Left ventricle myocardium inferior (tissue), 1 donor: ENCODE results near the gene TIMM21. TPM values are rescaled to one million over a fixed set of nuclear protein-coding genes. Genes with fewer than 3 reads are reported as not detected.

Source experiments
- DNase-seq: peaks from one replicate; pipeline ENCODE4 v3.0.0-alpha.2; 2020
- H3K27ac ChIP-seq: fragments of 200-600 bp; replicated peaks from 2 replicates; pipeline ENCODE4 v1.8.0; 2021
- H3K27me3 ChIP-seq: fragments of 200-600 bp; 2 replicates; pipeline ENCODE4 v1.8.0; 2021; ENCODE audit warnings: low read depth
- H3K36me3 ChIP-seq: fragments of 200-600 bp; 2 replicates; pipeline ENCODE4 v1.8.0; 2021
- H3K4me1 ChIP-seq: fragments of 200-600 bp; 2 replicates; pipeline ENCODE4 v1.8.0; 2021
- H3K4me3 ChIP-seq: fragments of 200-600 bp; 2 replicates; pipeline ENCODE4 v1.8.0; 2021; ENCODE audit warnings: mild to moderate bottlenecking, moderate library complexity
- H3K9me3 ChIP-seq: fragments of 200-600 bp; replicated peaks from 2 replicates; pipeline ENCODE4 v1.8.0; 2021
- intact Hi-C: fragments of 100-400 bp; cut with micrococcal nuclease; formaldehyde crosslinking; loops from one replicate; pipeline ENCODE4 v1.11.0; 2022
- total RNA-seq: library from RNA; stranded (reverse); fragmentation: NEBNext Ultra II Directional; extraction: Animal tissue kit (Norgen Biotek cat#: 25700); gene quantifications from one replicate; pipeline ENCODE4 v1.2.1, GENCODE V29; 2021
- TF ChIP-seq, protein P1 (sequence below): fragments of 200-600 bp; IDR thresholded peaks from 2 replicates; pipeline ENCODE4 v1.8.0; 2021; ENCODE audit warnings: antibody characterized with exemption, mild to moderate bottlenecking, borderline replicate concordance
- donor health status: DM: no; HTN: yes; CAD: no; lungs with severe emphysema.

TIMM21 gene
- total RNA-seq, 1 donor from 2014 or later: 172 TPM

DNA sequence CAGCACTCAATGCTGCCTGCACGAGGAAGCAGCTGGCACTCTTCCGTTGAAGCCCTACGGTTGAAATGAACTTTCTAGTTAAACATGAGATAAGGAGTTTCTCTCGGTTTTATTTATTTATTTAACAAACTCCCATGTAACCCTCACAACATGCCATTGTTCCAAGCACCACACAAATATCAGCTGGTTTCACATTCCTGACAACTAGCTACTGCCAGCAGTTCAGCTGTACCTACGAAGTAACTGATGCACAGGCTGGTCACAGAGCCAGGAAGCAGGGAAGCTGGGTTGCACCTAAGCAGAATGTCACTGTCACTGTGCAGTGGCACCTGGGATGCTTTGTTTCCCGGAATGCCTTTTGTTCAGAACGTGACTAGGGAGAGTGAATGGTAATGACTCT, 18.1 kb downstream of the TIMM21 start:
- TF ChIP-seq, protein P1, sequence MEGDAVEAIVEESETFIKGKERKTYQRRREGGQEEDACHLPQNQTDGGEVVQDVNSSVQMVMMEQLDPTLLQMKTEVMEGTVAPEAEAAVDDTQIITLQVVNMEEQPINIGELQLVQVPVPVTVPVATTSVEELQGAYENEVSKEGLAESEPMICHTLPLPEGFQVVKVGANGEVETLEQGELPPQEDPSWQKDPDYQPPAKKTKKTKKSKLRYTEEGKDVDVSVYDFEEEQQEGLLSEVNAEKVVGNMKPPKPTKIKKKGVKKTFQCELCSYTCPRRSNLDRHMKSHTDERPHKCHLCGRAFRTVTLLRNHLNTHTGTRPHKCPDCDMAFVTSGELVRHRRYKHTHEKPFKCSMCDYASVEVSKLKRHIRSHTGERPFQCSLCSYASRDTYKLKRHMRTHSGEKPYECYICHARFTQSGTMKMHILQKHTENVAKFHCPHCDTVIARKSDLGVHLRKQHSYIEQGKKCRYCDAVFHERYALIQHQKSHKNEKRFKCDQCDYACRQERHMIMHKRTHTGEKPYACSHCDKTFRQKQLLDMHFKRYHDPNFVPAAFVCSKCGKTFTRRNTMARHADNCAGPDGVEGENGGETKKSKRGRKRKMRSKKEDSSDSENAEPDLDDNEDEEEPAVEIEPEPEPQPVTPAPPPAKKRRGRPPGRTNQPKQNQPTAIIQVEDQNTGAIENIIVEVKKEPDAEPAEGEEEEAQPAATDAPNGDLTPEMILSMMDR: no peak
- H3K9me3 ChIP-seq: no peaks in the 10 kb centered on the region
- no peak overlapping the region for H3K27ac ChIP-seq
- peaks cover 16% of the 10 kb centered on the region for H3K27me3 ChIP-seq
- no peak for DNase-seq
- no peak overlapping the region for H3K4me3 ChIP-seq
- no peaks in the 10 kb centered on the region for H3K4me1 ChIP-seq
- H3K36me3 ChIP-seq: peaks cover 10% of the 10 kb centered on the region
- intact Hi-C loops: no loop called here

DNA sequence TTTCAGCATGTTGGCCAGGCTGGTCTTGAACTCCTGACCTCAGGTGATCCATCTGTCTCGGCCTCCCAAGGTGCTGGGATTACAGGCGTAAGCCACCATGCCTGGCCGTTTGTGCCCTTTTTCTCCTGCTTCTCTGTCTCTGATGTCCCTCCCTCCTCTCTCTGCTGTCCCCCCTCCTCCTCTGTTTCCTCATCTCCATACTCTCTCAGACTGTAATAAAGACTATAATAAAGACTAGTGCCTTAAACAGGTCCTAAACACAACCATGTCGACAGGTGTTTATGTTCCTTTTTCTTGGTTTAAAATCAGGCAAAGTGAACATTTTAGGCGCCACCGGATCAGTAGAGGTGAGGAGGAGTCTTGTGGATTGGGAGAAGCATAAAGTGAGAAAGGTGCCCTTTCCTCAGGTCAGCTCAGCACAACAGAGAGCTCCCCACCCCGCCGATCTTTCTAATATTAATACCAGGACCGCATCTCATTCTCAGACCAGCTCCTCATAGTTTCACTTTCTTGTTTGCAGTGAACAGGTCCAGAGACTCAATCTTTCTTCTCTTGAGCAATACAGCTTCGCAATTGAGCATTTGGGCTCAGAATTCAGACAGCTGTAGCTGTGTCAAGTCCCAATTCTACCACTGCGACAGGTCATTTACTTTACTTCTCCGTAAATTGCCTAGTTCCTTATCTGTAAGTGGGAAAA, 23.7 kb downstream of the TIMM21 start:
- intact Hi-C loops: no loop called here
- H3K4me3 ChIP-seq: no peak overlapping the region

DNA sequence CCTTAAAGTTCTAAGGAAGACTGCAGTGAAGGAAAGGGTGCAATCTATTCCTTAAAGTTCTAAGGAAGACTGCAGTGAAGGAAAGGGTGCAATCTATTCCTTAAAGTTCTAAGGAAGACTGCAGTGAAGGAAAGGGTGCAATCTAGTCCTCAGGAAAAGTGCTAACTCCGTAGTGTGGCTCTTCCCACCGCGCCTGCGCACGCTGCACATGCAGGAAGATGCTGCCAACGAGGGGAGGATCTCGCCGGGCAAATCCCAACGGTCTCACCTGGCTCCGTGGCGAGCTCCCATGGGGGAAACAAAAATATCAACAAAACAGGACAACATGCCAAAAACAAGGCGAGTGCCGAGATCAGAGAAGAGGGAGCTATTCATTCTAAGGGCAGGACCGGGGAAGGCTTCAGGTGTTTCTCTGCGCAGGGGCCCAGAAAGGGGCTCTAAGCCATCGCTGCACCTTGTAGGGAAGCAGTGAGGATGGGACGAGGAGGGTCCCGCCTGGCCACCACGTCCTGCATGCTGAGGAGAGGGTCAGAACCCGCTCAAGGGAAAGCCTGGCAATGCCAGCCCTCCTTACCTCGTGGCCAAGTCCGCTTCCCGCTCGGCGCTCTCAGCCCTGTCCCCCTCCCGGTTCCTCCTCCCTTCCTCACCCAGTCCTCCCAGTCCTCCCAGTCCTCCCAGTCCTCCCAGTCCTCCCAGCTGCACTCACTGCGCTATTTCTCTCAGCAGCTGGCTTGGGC, 24.5 kb downstream of the TIMM21 start:
- TF ChIP-seq, protein P1: no peak
- no peak overlapping the region for H3K4me3 ChIP-seq
- peaks cover 55% of the 10 kb centered on the region for H3K27me3 ChIP-seq
- DNase-seq: no peak
- H3K9me3 ChIP-seq: no peaks in the 10 kb centered on the region
- no peaks in the 10 kb centered on the region for H3K36me3 ChIP-seq
- intact Hi-C loops: no loop called here
- no peak overlapping the region for H3K27ac ChIP-seq
- no peaks in the 10 kb centered on the region for H3K4me1 ChIP-seq

More for the DNA sequence above, 23.7 kb downstream of the TIMM21 start:
- TF ChIP-seq, protein P1: no peak
- no peak for DNase-seq
- no peak overlapping the region for H3K27ac ChIP-seq
- H3K36me3 ChIP-seq: no peaks in the 10 kb centered on the region
- H3K9me3 ChIP-seq: no peaks in the 10 kb centered on the region
- peaks cover 53% of the 10 kb centered on the region for H3K27me3 ChIP-seq
- no peaks in the 10 kb centered on the region for H3K4me1 ChIP-seq

DNA sequence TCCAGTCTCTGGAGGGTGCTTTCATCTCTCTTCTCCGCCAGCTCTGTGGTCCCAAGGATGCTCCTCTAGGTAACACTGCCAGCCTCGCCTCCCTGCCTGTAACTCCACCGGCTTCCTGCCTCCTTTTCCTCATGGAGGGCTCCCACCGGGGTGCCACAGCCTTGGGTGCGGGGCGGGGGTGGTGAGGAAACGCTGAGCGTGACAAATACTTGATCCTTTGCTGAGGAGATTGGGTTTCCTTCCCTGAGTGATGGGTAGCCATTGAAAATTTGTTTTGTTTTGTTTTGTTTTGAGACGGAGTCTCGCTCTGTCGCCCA, 25.1 kb downstream of the TIMM21 start:
- no peaks in the 10 kb centered on the region for H3K4me1 ChIP-seq
- no peak overlapping the region for H3K27ac ChIP-seq
- no peak for DNase-seq
- H3K36me3 ChIP-seq: no peaks in the 10 kb centered on the region
- no peaks in the 10 kb centered on the region for H3K9me3 ChIP-seq
- TF ChIP-seq, protein P1: no peak
- intact Hi-C loops: no loop called here
- no peak overlapping the region for H3K4me3 ChIP-seq
- peaks cover 55% of the 10 kb centered on the region for H3K27me3 ChIP-seq

DNA sequence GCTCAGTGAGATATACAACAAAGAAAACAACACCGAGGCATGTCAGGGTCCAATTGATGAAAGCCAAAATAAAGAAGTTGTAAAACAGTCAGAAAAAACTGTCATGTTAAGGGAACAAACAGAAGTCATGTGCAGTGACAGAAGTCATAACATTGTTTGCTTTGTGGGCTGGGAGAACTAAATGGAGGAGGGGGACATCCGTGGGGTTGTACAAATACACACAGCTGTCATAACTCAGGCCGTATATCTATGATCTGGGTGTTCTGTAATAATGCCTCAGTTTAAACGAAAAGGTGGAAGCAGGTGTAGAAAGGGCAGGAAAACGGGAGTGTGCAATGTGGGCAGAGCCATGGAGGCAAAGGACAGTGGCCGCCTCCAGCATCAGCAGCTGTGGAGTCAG, 27.3 kb downstream of the TIMM21 start:
- DNase-seq: no peak
- Histone ChIP-seq H3K9me3 (peaks cover 6% of the 10 kb centered on the region), H3K4me3 (no peak overlapping the region), H3K36me3 (no peaks in the 10 kb centered on the region), H3K27ac (no peak overlapping the region), H3K4me1 (no peaks in the 10 kb centered on the region), H3K27me3 (peaks cover 43% of the 10 kb centered on the region)
- TF ChIP-seq, protein P1: no peak
- intact Hi-C loops: no loop called here
